Astrocyte of the cerebellum (primary cell): ENCODE results near the gene ITPKC.
A peak's percentile ranks its signal among the peaks of the same experiment; 100 is the strongest.

Experiments used
- DNase-seq: peaks from one replicate; pipeline ENCODE4 v3.0.0-alpha.2; 2011; ENCODE audit warnings: low read depth
- H3K4me3 ChIP-seq: 2 replicates; pipeline ENCODE4 v1.5.1; 2011; ENCODE audit warnings: mild to moderate bottlenecking, low read depth, low read length, moderate library complexity
- CTCF ChIP-seq: IDR thresholded peaks from 2 replicates; pipeline ENCODE4 v1.5.1; 2012; ENCODE audit warnings: low read length, low read depth, moderate library complexity, mild to moderate bottlenecking; ENCODE audit errors: missing control alignments
- in situ Hi-C: cut with HindIII; loops from 2 replicates; pipeline ENCODE4 v1.10.0; 2017; ENCODE audit warnings: low sequenced_read_pairs

ITPKC gene

DNA sequence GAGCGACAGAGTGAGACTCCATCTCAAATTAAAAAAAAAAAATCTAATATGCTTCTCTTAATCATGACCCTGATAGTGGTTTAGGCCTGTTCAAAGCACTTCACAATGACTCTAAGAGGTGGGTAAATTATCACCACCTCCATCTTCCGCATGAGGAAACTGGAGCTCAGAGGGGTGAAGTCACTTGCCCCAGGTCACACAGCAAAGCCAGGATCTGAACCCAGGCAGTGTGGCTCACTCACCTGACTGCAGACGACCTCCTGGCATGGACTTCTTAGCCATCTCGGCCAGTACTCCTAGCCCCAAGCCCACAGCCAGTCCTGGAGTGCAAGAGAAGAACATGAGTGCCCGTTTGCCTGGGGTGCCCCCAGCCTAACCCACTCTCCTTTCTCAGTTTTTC is 7.1 kb upstream of the ITPKC start:
- H3K4me3 ChIP-seq = no peak overlapping the region
- DNase-seq = no peak
- TF ChIP-seq CTCF = no peak
- in situ Hi-C loops = no loop called here

GRCh38 chr19:40713939-40714338 is 3.0 kb upstream of the ITPKC start:
- TF ChIP-seq CTCF = no peak
- no peak overlapping the region for H3K4me3 ChIP-seq
- no peak for DNase-seq
- in situ Hi-C loops = no loop called here

DNA sequence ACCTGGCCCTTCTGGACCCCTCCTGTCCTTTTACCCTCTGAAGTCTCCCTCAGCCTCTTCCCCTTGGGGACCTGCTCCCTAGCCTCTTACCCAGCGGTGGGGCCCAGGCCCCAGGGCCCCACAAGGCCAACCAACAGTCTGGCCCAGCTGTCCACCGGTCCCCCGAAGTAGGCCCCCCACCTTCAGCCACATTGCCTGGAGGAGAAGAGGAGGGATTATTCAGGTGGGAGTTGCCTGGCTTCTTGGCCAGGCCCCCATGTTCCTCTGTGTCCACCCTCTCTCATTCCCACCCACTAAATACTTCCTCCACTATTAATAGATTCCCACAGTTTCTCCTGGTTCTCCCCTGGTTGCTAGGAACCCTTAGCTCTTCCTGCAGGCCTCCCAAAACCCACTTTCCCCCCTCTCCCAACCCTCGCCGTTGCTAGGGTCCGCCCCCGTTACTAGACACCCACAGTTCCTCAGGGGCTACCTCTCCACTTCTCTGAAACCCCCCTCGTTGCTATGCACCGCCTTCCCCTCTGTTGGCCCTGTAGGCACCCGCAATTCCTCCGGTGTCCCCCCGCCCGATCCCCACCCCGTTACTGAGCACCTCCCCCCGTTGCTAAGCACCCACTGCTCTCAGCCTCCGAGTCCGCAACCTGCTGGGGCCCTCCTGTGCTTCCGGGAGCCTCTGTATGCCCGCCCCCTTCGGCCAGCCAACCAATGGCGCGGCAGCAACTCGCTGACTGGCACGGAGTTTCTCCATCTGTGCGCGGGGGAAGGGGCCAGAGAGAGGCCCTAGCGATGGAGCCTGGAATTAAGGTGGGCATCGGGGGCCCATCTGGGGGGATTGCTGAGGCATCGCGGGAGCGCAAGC is 2.2 kb upstream of the ITPKC start:
- peak; percentile 77 for DNase-seq
- in situ Hi-C loops = no loop called here
- peak overlapping the region; percentile 71 for H3K4me3 ChIP-seq
- no peak for TF ChIP-seq CTCF

DNA sequence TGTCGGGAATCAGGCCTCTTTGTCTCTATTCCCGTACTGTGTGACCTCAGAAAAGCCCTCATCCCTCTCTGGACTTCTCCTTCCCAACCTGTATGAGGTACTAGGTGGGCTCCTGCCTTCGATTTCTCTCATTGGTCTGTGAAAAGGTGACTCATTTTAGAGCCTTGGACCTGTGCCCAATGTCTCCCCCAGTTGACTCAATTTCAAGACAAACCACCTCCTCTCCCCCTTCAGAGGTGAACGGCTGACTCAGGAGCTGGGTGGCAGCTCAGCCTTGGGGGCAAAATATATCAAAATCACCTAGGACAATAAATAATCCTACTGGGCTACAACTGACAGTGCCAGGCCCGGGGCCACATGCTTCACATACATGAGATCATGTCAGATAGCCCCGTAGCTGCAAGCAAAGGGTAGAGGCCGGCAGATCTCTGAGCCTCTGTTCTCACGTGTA is 856 bp upstream of the ITPKC start:
- H3K4me3 ChIP-seq = peak overlapping the region; percentile 71
- DNase-seq = no peak
- in situ Hi-C loops = no loop called here
- no peak for TF ChIP-seq CTCF

DNA sequence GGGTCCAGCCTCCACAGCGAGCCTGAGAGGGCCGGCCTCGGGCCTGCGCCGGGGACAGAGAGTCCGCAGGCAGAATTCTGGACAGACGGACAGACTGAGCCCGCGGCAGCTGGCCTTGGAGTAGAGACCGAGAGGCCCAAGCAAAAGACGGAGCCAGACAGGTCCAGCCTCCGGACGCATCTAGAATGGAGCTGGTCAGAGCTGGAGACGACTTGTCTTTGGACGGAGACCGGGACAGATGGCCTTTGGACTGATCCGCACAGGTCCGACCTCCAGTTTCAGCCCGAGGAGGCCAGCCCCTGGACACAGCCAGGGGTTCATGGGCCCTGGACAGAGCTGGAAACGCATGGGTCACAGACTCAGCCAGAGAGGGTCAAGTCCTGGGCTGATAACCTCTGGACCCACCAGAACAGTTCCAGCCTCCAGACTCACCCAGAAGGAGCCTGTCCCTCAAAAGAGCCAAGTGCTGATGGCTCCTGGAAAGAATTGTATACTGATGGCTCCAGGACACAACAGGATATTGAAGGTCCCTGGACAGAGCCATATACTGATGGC is 490 bp downstream of the ITPKC start:
- peak overlapping the region; percentile 71 for H3K4me3 ChIP-seq
- TF ChIP-seq CTCF = no peak
- in situ Hi-C loops = no loop called here
- DNase-seq = no peak

- TF ChIP-seq CTCF = no peak
- no peak for DNase-seq
These were observed 1.2 kb downstream of the ITPKC start for GRCh38 chr19:40717880-40718773.

More at GRCh38 chr19:40717880-40718773, 1.2 kb downstream of the ITPKC start:
- in situ Hi-C loops = no loop called here
- peak overlapping the region; percentile 71 for H3K4me3 ChIP-seq
